Central memory CD8-positive, alpha-beta T cell (primary cell): ENCODE data around the gene CFAP20DC.

ENCODE experiments used
- ATAC-seq: fragments of 150-1000 bp; cut with Tn5 transposase; replicated peaks from 2 replicates; pipeline ENCODE4 v1.10.0; 2022; ENCODE audit warnings: mild to moderate bottlenecking, moderate FRiP score, moderate number of reproducible peaks; ENCODE audit not compliant: poor library complexity, severe bottlenecking; ENCODE audit errors: extremely low read depth
- DNase-seq, 2 donors: peaks; one replicate each; pipeline ENCODE4 v3.0.0; 2021; ENCODE audit warnings: low spot score in 2 of 2
- H3K27ac Mint-ChIP-seq: one replicate; pipeline ENCODE4 v1.8.0; 2022; ENCODE audit warnings: low read depth, mild to moderate bottlenecking, moderate library complexity, mixed read lengths
- H3K27me3 Mint-ChIP-seq: one replicate; pipeline ENCODE4 v1.8.0; 2022; ENCODE audit warnings: mixed read lengths
- H3K36me3 Mint-ChIP-seq: one replicate; pipeline ENCODE4 v1.8.0; 2022; ENCODE audit warnings: mild to moderate bottlenecking, moderate library complexity, mixed read lengths; ENCODE audit not compliant: insufficient read depth
- H3K4me1 Mint-ChIP-seq: one replicate; pipeline ENCODE4 v1.8.0; 2022; ENCODE audit warnings: mixed read lengths
- H3K4me3 Mint-ChIP-seq: one replicate; pipeline ENCODE4 v1.8.0; 2022; ENCODE audit warnings: mild to moderate bottlenecking, moderate library complexity, mixed read lengths
- H3K9me3 Mint-ChIP-seq: one replicate; pipeline ENCODE4 v1.8.0; 2022; ENCODE audit warnings: mixed read lengths

The CFAP20DC gene

DNA sequence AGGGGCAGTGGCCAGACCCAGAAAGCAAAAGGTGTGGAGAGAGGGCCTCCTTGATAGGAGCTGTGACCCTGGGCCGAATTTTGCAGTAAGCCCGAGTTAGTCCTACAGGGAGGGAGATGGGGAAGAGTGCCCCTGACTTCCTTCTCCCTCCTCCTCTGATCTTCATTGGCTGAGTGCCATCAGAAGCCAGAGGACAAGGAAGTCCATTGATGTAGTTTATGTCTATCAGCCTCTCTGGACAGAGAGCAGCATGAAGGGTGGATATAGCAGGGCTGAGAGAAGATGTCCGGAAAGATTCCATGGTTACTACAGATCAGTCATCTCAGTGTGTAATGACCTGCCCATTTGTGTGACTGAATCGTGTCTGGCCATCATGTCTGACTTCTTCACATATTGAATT, 280.8 kb downstream of the CFAP20DC start:
- no peak overlapping the region for H3K27ac Mint-ChIP-seq
- no peaks in the 10 kb centered on the region for H3K4me1 Mint-ChIP-seq
- H3K36me3 Mint-ChIP-seq: no peaks in the 10 kb centered on the region
- no peak for DNase-seq
- no peak for ATAC-seq
- H3K4me3 Mint-ChIP-seq: no peak overlapping the region
- peaks cover 24% of the 10 kb centered on the region for H3K9me3 Mint-ChIP-seq
- H3K27me3 Mint-ChIP-seq: peaks cover 32% of the 10 kb centered on the region

DNA sequence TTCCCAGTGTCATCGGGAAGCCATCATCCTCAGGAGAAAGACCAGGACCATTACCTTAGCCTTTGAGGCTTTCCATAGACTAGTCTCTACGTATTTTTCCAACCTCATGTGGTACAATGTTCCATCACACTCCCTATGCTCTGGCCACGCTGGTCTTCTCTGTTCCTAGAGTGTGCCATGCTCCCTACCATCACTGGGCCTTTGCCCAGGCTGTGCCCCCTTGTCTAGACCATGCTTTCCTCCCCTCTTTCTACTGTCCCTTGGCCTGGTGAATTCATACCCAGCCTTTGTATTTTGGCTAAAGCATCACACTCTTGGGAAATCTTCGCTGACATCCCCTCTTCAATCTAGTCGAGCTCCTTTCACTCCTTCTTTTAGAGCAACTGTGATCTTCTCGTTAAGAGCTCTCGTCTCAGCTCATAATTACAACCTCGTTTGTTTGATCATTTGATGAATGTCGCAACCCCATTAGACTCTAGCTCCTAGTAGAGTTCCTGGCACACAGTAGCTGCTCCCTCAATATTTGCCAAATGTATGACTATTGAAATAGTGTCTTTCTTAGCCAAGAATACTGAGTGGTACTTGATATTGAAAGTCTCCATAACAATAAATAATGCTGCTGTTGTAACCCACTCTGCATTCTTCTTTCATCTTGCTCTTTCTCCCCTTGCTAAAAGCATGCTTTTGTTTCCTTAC, 283.1 kb downstream of the CFAP20DC start:
- Mint-ChIP-seq H3K4me1 (no peaks in the 10 kb centered on the region), H3K4me3 (no peak overlapping the region), H3K36me3 (no peaks in the 10 kb centered on the region), H3K9me3 (peaks cover 24% of the 10 kb centered on the region), H3K27me3 (peaks cover 32% of the 10 kb centered on the region), H3K27ac (no peak overlapping the region)
- DNase-seq (no peak), ATAC-seq (no peak)

DNA sequence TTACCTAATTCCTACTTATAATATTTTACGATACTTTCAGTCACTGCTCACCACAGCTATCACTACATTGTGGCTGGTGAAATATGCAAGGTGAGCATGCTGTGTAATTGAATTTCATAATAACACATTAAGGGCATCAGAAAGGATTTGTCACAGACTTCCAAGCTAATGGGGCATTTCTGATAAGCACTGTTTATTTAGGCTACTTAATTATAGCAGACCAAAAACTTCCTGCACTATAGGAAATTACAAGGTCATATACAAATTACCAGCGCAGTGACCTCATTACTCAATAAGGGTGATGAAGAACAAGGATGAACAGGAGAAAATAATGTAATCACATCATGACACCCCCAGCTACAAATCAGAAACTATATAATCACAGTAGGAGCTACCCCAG, 294.7 kb downstream of the CFAP20DC start:
- DNase-seq: no peak
- no peaks in the 10 kb centered on the region for H3K36me3 Mint-ChIP-seq
- H3K4me1 Mint-ChIP-seq: no peaks in the 10 kb centered on the region
- no peak overlapping the region for H3K27ac Mint-ChIP-seq
- no peaks in the 10 kb centered on the region for H3K27me3 Mint-ChIP-seq
- no peak overlapping the region for H3K4me3 Mint-ChIP-seq
- no peaks in the 10 kb centered on the region for H3K9me3 Mint-ChIP-seq
- ATAC-seq: no peak

DNA sequence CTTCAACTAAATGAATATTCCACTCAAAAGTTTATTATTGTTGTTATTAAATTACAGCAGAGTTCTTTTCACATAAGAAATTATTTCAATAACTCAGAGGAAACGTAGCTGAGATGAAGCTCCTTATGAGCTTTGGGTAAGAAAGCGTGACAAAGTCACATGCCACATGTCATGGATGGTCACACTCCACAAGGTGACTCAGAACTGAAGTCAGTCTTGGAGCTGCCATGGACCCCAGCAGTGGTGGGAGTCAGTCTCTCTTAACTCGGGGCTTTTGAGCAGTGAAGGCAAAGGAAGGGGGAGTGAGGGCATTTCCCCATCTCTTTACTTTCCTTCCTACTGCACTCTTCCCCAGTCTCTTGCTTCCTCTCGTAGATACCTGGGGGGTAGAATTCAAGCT, 295.8 kb downstream of the CFAP20DC start:
- H3K9me3 Mint-ChIP-seq: no peaks in the 10 kb centered on the region
- no peak overlapping the region for H3K27ac Mint-ChIP-seq
- H3K27me3 Mint-ChIP-seq: no peaks in the 10 kb centered on the region
- H3K4me1 Mint-ChIP-seq: no peaks in the 10 kb centered on the region
- ATAC-seq (no peak), DNase-seq (no peak)
- no peaks in the 10 kb centered on the region for H3K36me3 Mint-ChIP-seq
- no peak overlapping the region for H3K4me3 Mint-ChIP-seq

DNA sequence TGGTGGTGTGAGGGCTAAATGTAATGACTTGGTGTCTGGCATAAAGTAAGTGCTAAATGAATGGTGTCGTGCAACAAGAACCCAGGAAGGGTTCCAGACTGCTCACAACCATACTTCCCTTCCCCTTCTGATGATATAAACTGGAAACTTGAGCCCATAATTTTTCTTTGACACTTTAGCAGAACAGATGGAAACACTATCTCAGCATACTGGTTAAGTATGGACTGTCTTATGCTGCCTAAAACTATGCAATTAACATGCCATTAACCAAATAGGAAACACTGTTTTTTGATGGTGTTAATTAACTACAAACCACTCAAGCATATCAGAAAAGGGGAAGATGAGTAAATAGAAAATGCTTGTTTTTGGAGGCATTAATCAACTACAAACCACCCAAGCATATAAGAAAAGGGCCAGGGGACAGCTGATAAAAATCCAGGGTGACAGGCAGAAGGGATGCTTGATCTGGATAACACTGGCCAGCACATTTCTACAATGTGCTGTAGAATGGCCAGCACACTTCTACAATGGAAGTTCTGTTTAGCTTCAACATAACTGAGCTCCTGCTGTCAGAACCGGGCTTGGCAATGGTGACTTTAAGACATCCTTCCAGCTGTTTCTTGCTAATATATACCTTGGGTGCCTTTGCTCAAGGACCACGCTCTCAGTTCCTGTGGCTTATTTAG, 297.8 kb downstream of the CFAP20DC start:
- no peak overlapping the region for H3K4me3 Mint-ChIP-seq
- no peaks in the 10 kb centered on the region for H3K4me1 Mint-ChIP-seq
- ATAC-seq: no peak
- no peak overlapping the region for H3K27ac Mint-ChIP-seq
- no peaks in the 10 kb centered on the region for H3K36me3 Mint-ChIP-seq
- H3K27me3 Mint-ChIP-seq: no peaks in the 10 kb centered on the region
- no peak for DNase-seq
- H3K9me3 Mint-ChIP-seq: no peaks in the 10 kb centered on the region

DNA sequence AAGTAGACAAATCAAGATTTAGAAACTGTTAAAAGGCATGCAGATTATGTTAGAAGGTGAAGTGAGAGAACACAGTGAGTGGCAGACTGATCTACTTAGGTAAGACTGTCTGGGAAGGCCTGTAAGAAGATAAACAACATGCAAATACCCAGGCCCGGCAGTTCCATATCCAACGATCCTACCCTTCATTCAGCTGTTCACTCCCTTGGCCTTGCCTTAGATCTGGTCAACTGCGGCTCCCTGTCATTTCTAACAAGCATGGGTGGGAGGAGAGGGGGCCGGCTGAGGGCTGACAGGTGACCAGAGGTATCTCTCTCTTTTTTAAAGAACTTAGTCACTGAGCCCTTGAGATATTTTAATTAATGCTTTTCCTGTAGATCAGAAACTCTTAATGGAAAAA, 298.6 kb downstream of the CFAP20DC start:
- Mint-ChIP-seq H3K27ac (no peak overlapping the region), H3K27me3 (no peaks in the 10 kb centered on the region), H3K4me3 (no peak overlapping the region), H3K4me1 (no peaks in the 10 kb centered on the region), H3K36me3 (no peaks in the 10 kb centered on the region), H3K9me3 (no peaks in the 10 kb centered on the region)
- ATAC-seq (no peak), DNase-seq (no peak)

DNA sequence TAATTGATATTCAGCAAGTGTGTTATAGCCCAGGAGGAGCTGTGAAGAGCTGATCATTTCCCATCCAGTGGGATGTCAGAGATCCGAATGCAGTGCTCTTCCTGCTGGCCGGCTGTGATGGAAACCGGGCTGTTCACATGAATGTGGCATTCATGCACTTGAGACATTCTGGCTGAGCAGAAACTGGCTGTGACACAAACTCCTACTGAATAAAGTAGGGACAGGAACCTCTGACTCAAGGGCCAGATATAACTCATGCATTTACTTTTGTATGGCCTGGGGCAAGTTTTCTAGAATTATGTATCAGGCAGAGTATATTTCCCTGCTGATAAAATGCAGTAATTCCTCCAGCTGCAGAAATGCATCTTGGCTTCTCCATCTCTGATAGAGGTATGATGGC, 299.9 kb downstream of the CFAP20DC start:
- Mint-ChIP-seq H3K4me1 (no peaks in the 10 kb centered on the region), H3K4me3 (no peak overlapping the region), H3K36me3 (no peaks in the 10 kb centered on the region), H3K9me3 (no peaks in the 10 kb centered on the region), H3K27ac (no peak overlapping the region), H3K27me3 (no peaks in the 10 kb centered on the region)
- ATAC-seq (no peak), DNase-seq (no peak)

DNA sequence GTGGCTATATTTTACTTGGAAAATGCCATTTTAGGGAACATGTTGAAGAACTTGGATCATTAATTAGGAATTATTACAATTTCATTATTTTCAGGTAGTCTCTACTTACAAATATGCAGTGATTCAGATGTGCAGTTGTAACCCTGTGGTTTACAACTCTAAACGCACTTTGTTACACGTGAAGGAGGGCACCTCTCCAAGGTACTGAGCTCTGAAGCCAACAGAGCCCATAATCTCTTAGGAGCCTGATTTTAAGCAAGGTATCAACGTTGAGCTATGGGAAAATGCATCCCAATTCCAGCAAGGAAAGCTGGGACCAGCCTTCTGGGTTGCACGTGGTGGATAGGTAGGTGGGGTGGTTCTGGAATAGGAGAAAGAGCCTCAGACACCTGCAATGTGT, 301.8 kb downstream of the CFAP20DC start:
- Mint-ChIP-seq H3K27ac (no peak overlapping the region), H3K9me3 (no peaks in the 10 kb centered on the region), H3K4me1 (no peaks in the 10 kb centered on the region), H3K36me3 (no peaks in the 10 kb centered on the region), H3K27me3 (peaks cover 19% of the 10 kb centered on the region), H3K4me3 (no peak overlapping the region)
- DNase-seq (no peak), ATAC-seq (no peak)

DNA sequence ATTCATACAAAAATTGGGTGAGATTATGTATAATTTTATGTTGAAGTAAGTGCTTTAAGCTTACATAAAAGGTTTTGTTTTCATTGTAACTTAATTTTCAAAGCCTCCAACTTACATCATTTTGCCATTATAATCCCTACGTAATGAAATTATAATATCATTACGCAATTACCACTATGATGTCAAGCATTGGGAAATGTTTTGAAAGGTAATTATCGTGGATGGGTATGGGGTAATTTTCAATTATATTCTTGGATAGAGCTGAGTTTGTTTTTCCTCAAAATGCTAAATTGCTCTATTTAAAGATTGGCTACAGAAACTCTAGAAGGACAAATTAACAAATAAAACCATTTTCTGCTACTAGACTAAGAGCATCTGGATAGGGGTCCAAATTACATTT, 303.1 kb downstream of the CFAP20DC start:
- DNase-seq (no peak), ATAC-seq (no peak)
- H3K4me1 Mint-ChIP-seq: no peaks in the 10 kb centered on the region
- no peak overlapping the region for H3K27ac Mint-ChIP-seq
- no peaks in the 10 kb centered on the region for H3K9me3 Mint-ChIP-seq
- no peaks in the 10 kb centered on the region for H3K36me3 Mint-ChIP-seq
- H3K27me3 Mint-ChIP-seq: peaks cover 24% of the 10 kb centered on the region
- H3K4me3 Mint-ChIP-seq: no peak overlapping the region

DNA sequence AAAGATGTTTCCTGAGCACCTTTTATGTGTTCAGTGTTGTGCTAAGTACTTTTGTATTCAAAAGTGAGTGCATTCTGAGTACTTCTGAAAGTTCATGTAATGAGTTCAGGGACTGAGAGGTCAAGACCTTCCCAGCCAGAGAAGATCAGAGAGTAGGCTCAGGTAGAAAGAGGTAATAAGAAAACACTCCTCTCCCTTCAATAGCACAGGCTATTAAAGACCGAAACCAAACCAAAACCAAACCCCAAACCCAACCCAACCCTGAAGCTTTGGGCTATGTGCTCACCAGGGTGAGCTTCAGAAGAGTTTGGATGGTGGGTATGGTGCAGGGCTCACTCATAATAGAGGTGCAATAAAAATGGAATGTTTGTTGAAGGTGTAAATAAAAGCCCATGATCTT, 306.5 kb downstream of the CFAP20DC start:
- Mint-ChIP-seq H3K36me3 (no peaks in the 10 kb centered on the region), H3K4me3 (no peak overlapping the region), H3K4me1 (no peaks in the 10 kb centered on the region), H3K27me3 (peaks cover 24% of the 10 kb centered on the region), H3K9me3 (no peaks in the 10 kb centered on the region), H3K27ac (no peak overlapping the region)
- ATAC-seq: no peak
- no peak for DNase-seq

DNA sequence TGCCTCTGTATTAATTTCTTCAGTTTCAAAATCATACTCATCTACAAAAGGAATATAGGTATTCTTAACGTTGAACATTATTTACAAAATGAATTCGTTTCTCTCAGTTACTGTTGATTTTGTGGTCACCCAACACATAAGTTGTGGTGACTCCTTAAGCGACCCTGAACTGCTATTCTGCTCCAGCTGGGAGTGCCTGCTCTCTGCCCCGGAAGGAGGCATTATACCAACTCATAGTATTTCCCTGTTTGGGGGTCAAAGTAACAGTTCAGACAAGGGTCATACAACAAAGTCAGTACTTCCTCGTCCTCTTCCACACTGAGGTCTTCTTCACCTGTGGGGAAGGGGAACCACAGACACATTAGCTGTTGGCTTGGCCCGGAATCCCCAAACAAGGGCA, 307.6 kb downstream of the CFAP20DC start:
- Mint-ChIP-seq H3K27me3 (peaks cover 24% of the 10 kb centered on the region), H3K4me3 (no peak overlapping the region), H3K36me3 (no peaks in the 10 kb centered on the region), H3K27ac (no peak overlapping the region), H3K9me3 (no peaks in the 10 kb centered on the region), H3K4me1 (no peaks in the 10 kb centered on the region)
- ATAC-seq (no peak), DNase-seq (no peak)

DNA sequence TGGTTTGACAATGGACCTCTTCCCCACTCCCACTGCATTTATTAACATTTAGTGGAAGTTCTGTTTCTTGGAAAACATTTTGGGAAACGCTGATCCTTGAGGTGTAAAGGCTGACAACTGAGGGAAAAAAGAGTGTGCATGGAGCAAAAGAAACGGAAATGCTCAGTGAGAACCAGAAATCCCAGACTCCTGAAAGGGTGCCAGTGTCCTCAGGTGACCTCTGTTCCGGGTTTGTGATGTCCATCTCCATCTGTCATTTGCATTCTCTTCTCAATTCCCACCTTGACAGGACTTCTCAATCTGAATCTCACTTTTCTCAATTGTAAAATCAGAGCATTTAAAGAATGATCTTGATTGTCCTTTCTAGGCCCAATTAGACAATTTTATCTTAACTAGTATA, 312.2 kb downstream of the CFAP20DC start:
- no peak for DNase-seq
- H3K27ac Mint-ChIP-seq: no peak overlapping the region
- no peaks in the 10 kb centered on the region for H3K4me1 Mint-ChIP-seq
- ATAC-seq: no peak
- H3K9me3 Mint-ChIP-seq: peaks cover 5% of the 10 kb centered on the region
- H3K27me3 Mint-ChIP-seq: peaks cover 2% of the 10 kb centered on the region
- H3K4me3 Mint-ChIP-seq: no peak overlapping the region
- no peaks in the 10 kb centered on the region for H3K36me3 Mint-ChIP-seq

DNA sequence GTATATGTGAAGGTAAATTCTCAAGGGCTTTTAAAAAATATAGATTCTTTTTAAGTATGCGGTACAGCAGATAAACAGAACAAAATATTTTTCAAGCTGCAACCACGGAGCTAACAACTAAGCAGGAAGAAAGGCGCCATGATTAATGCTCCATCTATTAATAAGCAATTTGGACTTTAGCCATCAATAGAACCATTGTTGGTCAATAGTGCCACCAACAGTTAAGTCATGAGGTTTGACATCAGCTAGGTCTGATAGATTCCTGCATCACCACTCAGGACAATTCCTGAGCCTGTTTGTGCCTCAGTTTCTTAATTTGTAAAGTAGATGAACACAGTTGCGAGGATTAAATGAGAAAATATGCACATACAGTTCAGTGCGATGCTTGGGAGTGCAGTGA, 318.2 kb downstream of the CFAP20DC start:
- peaks cover 5% of the 10 kb centered on the region for H3K9me3 Mint-ChIP-seq

More for the DNA sequence above, 318.2 kb downstream of the CFAP20DC start:
- Mint-ChIP-seq H3K27ac (no peak overlapping the region), H3K27me3 (no peaks in the 10 kb centered on the region), H3K4me1 (no peaks in the 10 kb centered on the region), H3K4me3 (no peak overlapping the region), H3K36me3 (peaks cover 1% of the 10 kb centered on the region)
- DNase-seq: no peak
- no peak for ATAC-seq
